Hepatic stellate cell (primary cell): ENCODE data around the gene S100A2.
"Not testable (repeated sequence)": the region's sequence is repeated elsewhere in the genome, so short reads cannot be mapped to it uniquely, and the experiment has no call there.

Experiments used
- DNase-seq: peaks from one replicate; pipeline ENCODE4 v3.0.0; 2011; ENCODE audit warnings: low spot score

S100A2 gene

GRCh38 chr1:153532769-153533599 is 32.7 kb downstream of the S100A2 start:
- peak; percentile 87 for DNase-seq

- no peak for DNase-seq
Observed at GRCh38 chr1:153532181-153532580, 33.5 kb downstream of the S100A2 start.

- DNase-seq: no peak
Observed at GRCh38 chr1:153531638-153532037, 34.0 kb downstream of the S100A2 start.

- DNase-seq: no peak
Observed at GRCh38 chr1:153527683-153528040, 38.0 kb downstream of the S100A2 start.

- no peak for DNase-seq
Observed at GRCh38 chr1:153527023-153527682, 38.5 kb downstream of the S100A2 start.

- DNase-seq: no peak
Observed at GRCh38 chr1:153526132-153526543, 39.5 kb downstream of the S100A2 start.

GRCh38 chr1:153525088-153525728 is 40.4 kb downstream of the S100A2 start:
- DNase-seq: no peak

- not testable (repeated sequence) for DNase-seq
Observed at GRCh38 chr1:153522353-153523048, 43.1 kb downstream of the S100A2 start.

GRCh38 chr1:153521808-153522207 is 43.8 kb downstream of the S100A2 start:
- not testable (repeated sequence) for DNase-seq

GRCh38 chr1:153520818-153521476 is 44.7 kb downstream of the S100A2 start:
- DNase-seq: no peak

GRCh38 chr1:153520137-153520691 is 45.4 kb downstream of the S100A2 start:
- not testable (repeated sequence) for DNase-seq

- no peak for DNase-seq
Observed at GRCh38 chr1:153519242-153519641, 46.4 kb downstream of the S100A2 start.

- DNase-seq: no peak
Observed at GRCh38 chr1:153515504-153516394, 49.9 kb downstream of the S100A2 start.

GRCh38 chr1:153513666-153514065 is 52.0 kb downstream of the S100A2 start:
- DNase-seq: no peak

- DNase-seq: no peak
Observed at GRCh38 chr1:153513023-153513422, 52.6 kb downstream of the S100A2 start.
